Memory B cell (primary cell): ENCODE results near the gene NFATC4.
"Not testable (repeated sequence)": the region's sequence is repeated elsewhere in the genome, so short reads cannot be mapped to it uniquely, and the experiment has no call there.

Experiments
- ATAC-seq: fragments of 150-1000 bp; cut with Tn5 transposase; 2 replicates; pipeline ENCODE4 v1.10.0; 2021; ENCODE audit warnings: low read depth, mild to moderate bottlenecking, moderate library complexity
- DNase-seq, 2 donors: peaks; one replicate each; pipeline ENCODE4 v3.0.0; 2022; ENCODE audit warnings: low spot score in 2 of 2
- H3K27ac Mint-ChIP-seq: one replicate; pipeline ENCODE4 v1.8.0; 2022; ENCODE audit warnings: mild to moderate bottlenecking, moderate library complexity, mixed read lengths
- H3K27me3 Mint-ChIP-seq: one replicate; pipeline ENCODE4 v1.8.0; 2022; ENCODE audit warnings: mixed read lengths
- H3K36me3 Mint-ChIP-seq: one replicate; pipeline ENCODE4 v1.8.0; 2022; ENCODE audit warnings: mild to moderate bottlenecking, mixed read lengths
- H3K4me1 Mint-ChIP-seq: one replicate; pipeline ENCODE4 v1.8.0; 2022; ENCODE audit warnings: mixed read lengths
- H3K4me3 Mint-ChIP-seq: one replicate; pipeline ENCODE4 v1.8.0; 2022; ENCODE audit warnings: mild to moderate bottlenecking, moderate library complexity, mixed read lengths
- H3K9me3 Mint-ChIP-seq: one replicate; pipeline ENCODE4 v1.8.0; 2022; ENCODE audit warnings: mixed read lengths

The NFATC4 gene

GRCh38 chr14:24349742-24350141 lies 18.2 kb upstream of the NFATC4 start:
- Mint-ChIP-seq H3K4me1 (peaks cover 5% of the 10 kb centered on the region), H3K27ac (no peak overlapping the region), H3K36me3 (peaks cover 2% of the 10 kb centered on the region), H3K4me3 (no peak overlapping the region), H3K27me3 (peaks cover 31% of the 10 kb centered on the region), H3K9me3 (no peaks in the 10 kb centered on the region)
- ATAC-seq, result no peak
- no peak for DNase-seq

GRCh38 chr14:24351517-24351916 lies 16.5 kb upstream of the NFATC4 start:
- DNase-seq (no peak), ATAC-seq (no peak)
- H3K9me3 Mint-ChIP-seq, result no peaks in the 10 kb centered on the region
- peaks cover 26% of the 10 kb centered on the region for H3K27me3 Mint-ChIP-seq
- no peak overlapping the region for H3K4me3 Mint-ChIP-seq
- H3K36me3 Mint-ChIP-seq, result peaks cover 2% of the 10 kb centered on the region
- peaks cover 5% of the 10 kb centered on the region for H3K4me1 Mint-ChIP-seq
- H3K27ac Mint-ChIP-seq, result no peak overlapping the region

GRCh38 chr14:24353559-24354481 lies 14.2 kb upstream of the NFATC4 start:
- peaks cover 25% of the 10 kb centered on the region for H3K27me3 Mint-ChIP-seq
- H3K9me3 Mint-ChIP-seq, result no peaks in the 10 kb centered on the region
- DNase-seq, result no peak
- H3K4me3 Mint-ChIP-seq, result no peak overlapping the region
- ATAC-seq, result no peak
- H3K36me3 Mint-ChIP-seq, result peaks cover 2% of the 10 kb centered on the region
- H3K4me1 Mint-ChIP-seq, result peaks cover 5% of the 10 kb centered on the region
- no peak overlapping the region for H3K27ac Mint-ChIP-seq

GRCh38 chr14:24354482-24354825 lies 13.5 kb upstream of the NFATC4 start:
- H3K27me3 Mint-ChIP-seq, result peaks cover 23% of the 10 kb centered on the region
- not testable (repeated sequence) for H3K4me1 Mint-ChIP-seq, H3K36me3 Mint-ChIP-seq

GRCh38 chr14:24355009-24355408 lies 13.0 kb upstream of the NFATC4 start:
- ATAC-seq (no peak), DNase-seq (no peak)
- Mint-ChIP-seq H3K4me1 (peaks cover 5% of the 10 kb centered on the region), H3K4me3 (no peak overlapping the region), H3K36me3 (no peaks in the 10 kb centered on the region), H3K27me3 (peaks cover 18% of the 10 kb centered on the region), H3K27ac (no peak overlapping the region), H3K9me3 (no peaks in the 10 kb centered on the region)

More at GRCh38 chr14:24354482-24354825, 13.5 kb upstream of the NFATC4 start:
- not testable (repeated sequence) for H3K27ac Mint-ChIP-seq, H3K9me3 Mint-ChIP-seq, DNase-seq, H3K4me3 Mint-ChIP-seq, ATAC-seq

GRCh38 chr14:24356208-24356607 lies 11.8 kb upstream of the NFATC4 start:
- Mint-ChIP-seq H3K36me3 (no peaks in the 10 kb centered on the region), H3K27me3 (peaks cover 14% of the 10 kb centered on the region), H3K27ac (no peak overlapping the region), H3K4me3 (no peak overlapping the region), H3K9me3 (no peaks in the 10 kb centered on the region), H3K4me1 (peaks cover 5% of the 10 kb centered on the region)
- no peak for DNase-seq
- ATAC-seq, result no peak

- H3K9me3 Mint-ChIP-seq, result no peaks in the 10 kb centered on the region
- H3K4me3 Mint-ChIP-seq, result no peak overlapping the region
- H3K27me3 Mint-ChIP-seq, result peaks cover 9% of the 10 kb centered on the region
These were observed 7.7 kb upstream of the NFATC4 start for GRCh38 chr14:24360281-24360680.

GRCh38 chr14:24361326-24361725 lies 6.7 kb upstream of the NFATC4 start:
- Mint-ChIP-seq H3K36me3 (no peaks in the 10 kb centered on the region), H3K4me3 (no peak overlapping the region), H3K27ac (no peak overlapping the region), H3K4me1 (peaks cover 8% of the 10 kb centered on the region), H3K9me3 (no peaks in the 10 kb centered on the region), H3K27me3 (peaks cover 9% of the 10 kb centered on the region)
- no peak for DNase-seq
- ATAC-seq, result no peak

More at GRCh38 chr14:24360281-24360680, 7.7 kb upstream of the NFATC4 start:
- Mint-ChIP-seq H3K36me3 (no peaks in the 10 kb centered on the region), H3K27ac (no peak overlapping the region), H3K4me1 (peaks cover 3% of the 10 kb centered on the region)
- ATAC-seq (no peak), DNase-seq (no peak)

GRCh38 chr14:24362241-24362960 lies 5.6 kb upstream of the NFATC4 start:
- Mint-ChIP-seq H3K9me3 (no peaks in the 10 kb centered on the region), H3K27me3 (peaks cover 10% of the 10 kb centered on the region), H3K4me3 (no peak overlapping the region), H3K36me3 (no peaks in the 10 kb centered on the region), H3K4me1 (peaks cover 16% of the 10 kb centered on the region), H3K27ac (no peak overlapping the region)
- no peak for ATAC-seq
- no peak for DNase-seq

GRCh38 chr14:24363401-24363800 lies 4.6 kb upstream of the NFATC4 start:
- ATAC-seq (no peak), DNase-seq (no peak)
- H3K4me1 Mint-ChIP-seq, result peaks cover 26% of the 10 kb centered on the region
- no peaks in the 10 kb centered on the region for H3K9me3 Mint-ChIP-seq
- no peak overlapping the region for H3K27ac Mint-ChIP-seq
- H3K27me3 Mint-ChIP-seq, result peaks cover 15% of the 10 kb centered on the region
- no peaks in the 10 kb centered on the region for H3K36me3 Mint-ChIP-seq
- no peak overlapping the region for H3K4me3 Mint-ChIP-seq

GRCh38 chr14:24364841-24365240 lies 3.1 kb upstream of the NFATC4 start:
- Mint-ChIP-seq H3K27me3 (peaks cover 15% of the 10 kb centered on the region), H3K9me3 (no peaks in the 10 kb centered on the region), H3K4me3 (no peak overlapping the region), H3K27ac (no peak overlapping the region), H3K36me3 (no peaks in the 10 kb centered on the region), H3K4me1 (peaks cover 29% of the 10 kb centered on the region)
- DNase-seq, result no peak
- ATAC-seq, result no peak

GRCh38 chr14:24365600-24366412 lies 2.2 kb upstream of the NFATC4 start:
- Mint-ChIP-seq H3K27ac (peak overlapping the region; percentile 84), H3K9me3 (no peaks in the 10 kb centered on the region), H3K27me3 (peaks cover 15% of the 10 kb centered on the region), H3K36me3 (no peaks in the 10 kb centered on the region), H3K4me1 (peaks cover 29% of the 10 kb centered on the region), H3K4me3 (peak overlapping the region; percentile 92)
- ATAC-seq (peak; percentile 62), DNase-seq (peak; percentile 74 to 77)

- Mint-ChIP-seq H3K9me3 (no peaks in the 10 kb centered on the region), H3K4me3 (peak overlapping the region; percentile 92), H3K36me3 (no peaks in the 10 kb centered on the region), H3K4me1 (peaks cover 29% of the 10 kb centered on the region), H3K27me3 (peaks cover 15% of the 10 kb centered on the region), H3K27ac (peak overlapping the region; percentile 84)
- DNase-seq (no peak), ATAC-seq (no peak)
These were observed 1.6 kb upstream of the NFATC4 start for GRCh38 chr14:24366413-24366720.
